ENCODE measurements around the gene MYL6.

The MYL6 gene

DNA sequence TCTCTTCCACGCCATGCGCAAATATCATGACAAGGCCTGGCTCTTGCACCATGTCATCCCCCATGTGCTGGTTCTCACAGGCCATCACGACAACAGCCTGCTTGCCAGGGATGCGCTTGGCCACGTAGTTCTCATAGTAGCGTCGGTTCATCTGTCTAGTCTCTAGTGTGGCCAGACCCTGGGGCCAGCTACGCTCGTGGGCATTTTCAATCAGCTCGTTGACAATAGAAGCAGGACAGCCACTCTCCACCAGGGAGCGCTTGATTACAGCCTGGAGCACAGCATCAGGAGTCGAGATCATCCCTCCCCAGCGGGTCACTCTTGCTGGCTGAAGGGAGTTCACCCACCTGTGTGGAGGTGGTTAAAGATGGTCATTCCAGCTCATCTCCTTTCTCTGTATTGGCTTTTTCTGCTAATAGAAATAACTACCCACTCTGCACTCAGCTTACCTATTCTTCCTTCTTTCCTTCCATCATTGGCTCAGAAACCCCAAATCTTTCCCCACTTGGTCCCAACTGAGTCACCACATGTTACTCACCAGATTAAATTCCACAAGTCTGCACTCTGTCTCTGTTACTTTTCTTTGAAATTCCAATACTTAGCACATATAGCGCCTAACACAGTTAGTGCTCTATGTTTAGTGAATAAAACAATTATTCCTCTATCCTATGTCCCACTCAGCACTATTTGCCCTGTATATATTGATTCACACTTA lies 48.5 kb downstream of the MYL6 start:
- no peak for TF ChIP-seq TAF1 (IDR thresholded peaks at IDR 0.05; ENCODE audit: borderline replicate concordance, insufficient read depth, low read length)
- no peak for TF ChIP-seq POLR2AphosphoS5 (IDR thresholded peaks at IDR 0.05; ENCODE audit: low read depth, low read length)
- TF ChIP-seq, protein P1, sequence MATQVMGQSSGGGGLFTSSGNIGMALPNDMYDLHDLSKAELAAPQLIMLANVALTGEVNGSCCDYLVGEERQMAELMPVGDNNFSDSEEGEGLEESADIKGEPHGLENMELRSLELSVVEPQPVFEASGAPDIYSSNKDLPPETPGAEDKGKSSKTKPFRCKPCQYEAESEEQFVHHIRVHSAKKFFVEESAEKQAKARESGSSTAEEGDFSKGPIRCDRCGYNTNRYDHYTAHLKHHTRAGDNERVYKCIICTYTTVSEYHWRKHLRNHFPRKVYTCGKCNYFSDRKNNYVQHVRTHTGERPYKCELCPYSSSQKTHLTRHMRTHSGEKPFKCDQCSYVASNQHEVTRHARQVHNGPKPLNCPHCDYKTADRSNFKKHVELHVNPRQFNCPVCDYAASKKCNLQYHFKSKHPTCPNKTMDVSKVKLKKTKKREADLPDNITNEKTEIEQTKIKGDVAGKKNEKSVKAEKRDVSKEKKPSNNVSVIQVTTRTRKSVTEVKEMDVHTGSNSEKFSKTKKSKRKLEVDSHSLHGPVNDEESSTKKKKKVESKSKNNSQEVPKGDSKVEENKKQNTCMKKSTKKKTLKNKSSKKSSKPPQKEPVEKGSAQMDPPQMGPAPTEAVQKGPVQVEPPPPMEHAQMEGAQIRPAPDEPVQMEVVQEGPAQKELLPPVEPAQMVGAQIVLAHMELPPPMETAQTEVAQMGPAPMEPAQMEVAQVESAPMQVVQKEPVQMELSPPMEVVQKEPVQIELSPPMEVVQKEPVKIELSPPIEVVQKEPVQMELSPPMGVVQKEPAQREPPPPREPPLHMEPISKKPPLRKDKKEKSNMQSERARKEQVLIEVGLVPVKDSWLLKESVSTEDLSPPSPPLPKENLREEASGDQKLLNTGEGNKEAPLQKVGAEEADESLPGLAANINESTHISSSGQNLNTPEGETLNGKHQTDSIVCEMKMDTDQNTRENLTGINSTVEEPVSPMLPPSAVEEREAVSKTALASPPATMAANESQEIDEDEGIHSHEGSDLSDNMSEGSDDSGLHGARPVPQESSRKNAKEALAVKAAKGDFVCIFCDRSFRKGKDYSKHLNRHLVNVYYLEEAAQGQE (IDR thresholded peaks at IDR 0.05; ENCODE audit: insufficient read depth in 1 of 2, low read depth in 2 of 2, low read length in 2 of 2), result no peak
- no peak for TF ChIP-seq SIN3A (IDR thresholded peaks at IDR 0.05; ENCODE audit: borderline replicate concordance, insufficient read depth, low read length)
- no peak for TF ChIP-seq FOXP2 (optimal IDR thresholded peaks at IDR 0.05; ENCODE audit: borderline replicate concordance, extremely low read depth, extremely low read length, insufficient read depth)

- TF ChIP-seq POLR2AphosphoS5 (IDR thresholded peaks at IDR 0.05; ENCODE audit: low read depth, low read length) (no peak), FOXP2 (optimal IDR thresholded peaks at IDR 0.05; ENCODE audit: borderline replicate concordance, extremely low read depth, extremely low read length, insufficient read depth) (no peak), SIN3A (IDR thresholded peaks at IDR 0.05; ENCODE audit: borderline replicate concordance, insufficient read depth, low read length) (no peak), TAF1 (IDR thresholded peaks at IDR 0.05; ENCODE audit: borderline replicate concordance, insufficient read depth, low read length) (no peak)
- TF ChIP-seq, protein P1 (IDR thresholded peaks at IDR 0.05; ENCODE audit: insufficient read depth in 1 of 2, low read depth in 2 of 2, low read length in 2 of 2), result no peak
Measured at GRCh38 chr12:56208006-56208405, 49.8 kb downstream of the MYL6 start.

Measured in PFSK-1 (cell line).